GM12874 (cell line): ENCODE data around the gene LOXHD1.

Experiments used
- CTCF ChIP-seq: IDR thresholded peaks from 2 replicates; pipeline ENCODE4 v1.5.1; 2011; ENCODE audit warnings: low read depth, mild to moderate bottlenecking, control low read depth, low read length, moderate library complexity; ENCODE audit not compliant: insufficient read depth

Gene LOXHD1

GRCh38 chr18:46474487-46475389, 182.3 kb downstream of the LOXHD1 start:
- no peak for TF ChIP-seq CTCF

- no peak for TF ChIP-seq CTCF
Observed at GRCh38 chr18:46471809-46472498, 185.1 kb downstream of the LOXHD1 start.

GRCh38 chr18:46470714-46471113, 186.3 kb downstream of the LOXHD1 start:
- TF ChIP-seq CTCF, result no peak

- TF ChIP-seq CTCF, result no peak
Observed at GRCh38 chr18:46469186-46469915, 187.7 kb downstream of the LOXHD1 start.

- TF ChIP-seq CTCF, result no peak
Observed at GRCh38 chr18:46468426-46469180, 188.4 kb downstream of the LOXHD1 start.

- no peak for TF ChIP-seq CTCF
Observed at GRCh38 chr18:46466234-46467160, 190.5 kb downstream of the LOXHD1 start.
